Lower leg skin (tissue), 4 donors: ENCODE measurements around the gene ANKRD13A. TPM values are rescaled to one million over a fixed set of nuclear protein-coding genes. Genes with fewer than 3 reads are reported as not detected.
A peak's percentile ranks its signal among the peaks of the same experiment; 100 is the strongest.
"Not testable (repeated sequence)": the region's sequence is repeated elsewhere in the genome, so short reads cannot be mapped to it uniquely, and the experiment has no call there.

Source experiments
- DNase-seq, 2 donors: peaks; one replicate each; pipeline ENCODE4 v3.0.0-alpha.2; 2019; ENCODE audit warnings: low spot score in 2 of 2
- H3K4me3 ChIP-seq: fragments of 200-600 bp; sonication (generic); 2 replicates; pipeline ENCODE4 v1.5.1; 2017; ENCODE audit warnings: mild to moderate bottlenecking, low read depth; ENCODE audit not compliant: poor library complexity, severe bottlenecking
- POLR2A ChIP-seq, 2 donors: fragments of 450-650 bp; IDR thresholded peaks; one replicate each; pipeline ENCODE4 v1.6.1; 2016 to 2017; ENCODE audit warnings: antibody characterized with exemption in 2 of 2, mild to moderate bottlenecking in 1 of 2, moderate library complexity in 1 of 2
- WGBS, 2 donors: methylation state at CpG; one replicate each; pipeline ENCODE4 v1.1.5; 2018; 5-methylcytosine and 5-hydroxymethylcytosine counted together
- intact Hi-C: fragments of 100-400 bp; cut with DNase I; formaldehyde crosslinking; loops from one replicate; pipeline ENCODE4 v1.15.0; 2023; ENCODE audit warnings: low total_unique reads
- total RNA-seq, 4 donors: library from RNA; depleted of rRNA; stranded (reverse); fragments of >200 nt; gene quantifications; one replicate each; pipeline ENCODE4 v1.1.0, GENCODE V29; 2016
- TF ChIP-seq, protein P1 (sequence below), 3 donors: fragments of 450-650 bp; IDR thresholded peaks; one replicate each; pipeline ENCODE4 v1.5.1; 2016; ENCODE audit warnings: antibody characterized with exemption in 3 of 3, mild to moderate bottlenecking in 3 of 3, moderate library complexity in 2 of 3

ANKRD13A gene
- total RNA-seq, 4 donors from 2014 or later = 97.7 to 184 (median 143) TPM

DNA sequence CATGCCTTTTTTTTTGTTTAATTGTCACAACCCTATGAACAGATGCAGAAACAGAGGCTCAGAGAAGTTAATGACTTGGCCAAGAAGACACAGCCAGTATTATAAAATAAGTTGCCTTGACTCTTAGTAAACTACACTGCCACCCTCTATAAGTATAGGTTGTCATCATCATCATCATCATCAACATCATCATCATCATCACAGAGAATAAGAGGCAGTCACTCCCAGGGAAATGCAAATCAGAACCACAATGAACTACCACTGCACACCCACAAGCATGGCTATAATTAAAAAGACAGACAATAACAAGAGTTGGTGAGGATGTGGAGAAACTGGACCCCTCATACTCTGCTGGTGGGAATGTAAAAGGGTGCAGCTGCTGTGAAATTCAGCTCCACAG is 72.3 kb downstream of the ANKRD13A start:
- DNase-seq = no peak
- TF ChIP-seq, protein P1, sequence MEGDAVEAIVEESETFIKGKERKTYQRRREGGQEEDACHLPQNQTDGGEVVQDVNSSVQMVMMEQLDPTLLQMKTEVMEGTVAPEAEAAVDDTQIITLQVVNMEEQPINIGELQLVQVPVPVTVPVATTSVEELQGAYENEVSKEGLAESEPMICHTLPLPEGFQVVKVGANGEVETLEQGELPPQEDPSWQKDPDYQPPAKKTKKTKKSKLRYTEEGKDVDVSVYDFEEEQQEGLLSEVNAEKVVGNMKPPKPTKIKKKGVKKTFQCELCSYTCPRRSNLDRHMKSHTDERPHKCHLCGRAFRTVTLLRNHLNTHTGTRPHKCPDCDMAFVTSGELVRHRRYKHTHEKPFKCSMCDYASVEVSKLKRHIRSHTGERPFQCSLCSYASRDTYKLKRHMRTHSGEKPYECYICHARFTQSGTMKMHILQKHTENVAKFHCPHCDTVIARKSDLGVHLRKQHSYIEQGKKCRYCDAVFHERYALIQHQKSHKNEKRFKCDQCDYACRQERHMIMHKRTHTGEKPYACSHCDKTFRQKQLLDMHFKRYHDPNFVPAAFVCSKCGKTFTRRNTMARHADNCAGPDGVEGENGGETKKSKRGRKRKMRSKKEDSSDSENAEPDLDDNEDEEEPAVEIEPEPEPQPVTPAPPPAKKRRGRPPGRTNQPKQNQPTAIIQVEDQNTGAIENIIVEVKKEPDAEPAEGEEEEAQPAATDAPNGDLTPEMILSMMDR (IDR thresholded peaks at IDR 0.05) = no peak
- TF ChIP-seq POLR2A (IDR thresholded peaks at IDR 0.05) = no peak
- intact Hi-C loops = no loop called here
- no peak overlapping the region for H3K4me3 ChIP-seq

DNA sequence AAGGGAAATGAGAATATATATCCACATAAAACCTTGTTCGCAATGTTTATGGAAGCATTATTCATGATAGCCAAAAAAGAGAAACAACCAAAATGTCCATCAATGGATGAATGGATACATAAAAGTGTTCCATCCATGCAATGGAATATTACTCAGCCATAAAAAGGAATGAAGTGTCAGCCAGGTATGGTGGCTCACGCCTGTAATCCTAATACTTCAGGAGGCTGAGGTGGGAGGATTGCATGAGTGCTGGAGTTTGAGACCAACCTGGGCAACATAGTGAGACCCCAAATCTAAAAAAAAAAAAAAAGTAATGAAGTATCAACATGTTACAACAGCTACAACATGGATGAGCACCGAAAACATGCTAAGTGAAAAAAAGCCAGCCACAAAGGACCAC is 72.7 kb downstream of the ANKRD13A start:
- DNase-seq = no peak
- intact Hi-C loops = no loop called here
- TF ChIP-seq, protein P1 (IDR thresholded peaks at IDR 0.05) = no peak
- no peak for TF ChIP-seq POLR2A (IDR thresholded peaks at IDR 0.05)
- no peak overlapping the region for H3K4me3 ChIP-seq
- whole genome bisulfite sequencing, 2 donors = 94 to 97% methylated on average over 3 of the region's 3 CpGs

DNA sequence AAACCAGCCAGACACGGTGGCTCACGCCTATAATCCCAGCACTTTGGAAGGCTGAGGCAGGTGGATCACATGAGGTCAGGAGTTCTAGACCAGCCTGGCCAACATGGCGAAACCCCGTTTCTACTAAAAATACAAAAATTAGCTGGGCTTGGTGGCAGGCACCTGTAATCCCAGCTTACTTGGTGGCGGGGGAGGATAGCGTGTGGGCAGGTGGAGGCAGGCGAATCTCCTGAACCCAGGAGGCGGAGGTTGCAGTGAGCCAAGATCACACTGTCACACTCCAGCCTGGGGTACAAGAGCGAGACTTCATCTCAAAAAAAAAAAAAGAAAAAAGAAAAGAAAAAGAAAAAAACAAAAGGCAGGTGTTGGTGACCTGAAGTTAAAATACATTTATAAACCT is 73.4 kb downstream of the ANKRD13A start:
- H3K4me3 ChIP-seq, DNase-seq, intact Hi-C loops: not testable (repeated sequence)
- WGBS, 2 donors = 54 to 69% methylated on average over 9 of the region's 9 CpGs

DNA sequence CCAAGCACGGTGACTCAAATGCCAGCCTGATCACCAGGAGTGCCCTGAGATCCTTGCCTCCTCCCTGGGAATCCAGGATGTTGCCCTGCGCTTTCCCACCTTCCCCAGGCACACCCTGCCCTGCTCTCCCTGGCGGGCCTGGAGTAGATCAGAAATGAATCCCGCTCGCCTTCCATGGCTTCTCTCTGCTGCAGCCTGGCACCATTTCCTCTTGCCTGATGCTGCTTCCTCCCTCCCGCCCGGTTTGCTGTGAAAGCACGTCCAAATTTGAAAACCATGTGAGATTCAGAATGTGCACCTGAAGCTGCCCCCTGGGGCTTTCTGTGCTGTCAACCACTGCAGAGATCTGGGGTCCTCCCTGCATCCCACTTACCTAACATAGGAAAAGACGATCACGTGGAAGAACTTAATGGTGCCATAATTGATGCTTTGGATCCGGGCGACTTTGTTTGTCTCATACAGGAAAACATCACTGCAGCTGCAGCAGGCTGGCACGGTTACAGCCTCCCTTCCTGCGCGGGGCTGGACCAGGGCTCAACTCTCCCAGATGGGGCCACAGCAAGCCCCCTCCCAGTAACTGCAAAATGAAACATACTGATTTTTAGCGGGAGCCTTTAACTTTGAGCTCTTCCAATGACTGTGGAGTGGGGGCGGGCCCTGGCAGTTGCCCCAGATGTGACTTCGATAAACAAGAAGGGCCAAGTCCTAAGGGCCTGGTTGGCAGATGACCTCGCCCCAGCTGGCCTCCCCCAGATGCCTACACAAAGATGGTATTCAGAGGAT is 74.0 kb downstream of the ANKRD13A start:
- peak overlapping the region; percentile 21 for H3K4me3 ChIP-seq
- whole genome bisulfite sequencing, 2 donors = 6 to 11% methylated on average over 19 of the region's 19 CpGs
- no peak for TF ChIP-seq POLR2A (IDR thresholded peaks at IDR 0.05)
- TF ChIP-seq, protein P1 (IDR thresholded peaks at IDR 0.05) = no peak
- intact Hi-C loops = no loop called here
- peak; percentile 25 to 87 for DNase-seq

DNA sequence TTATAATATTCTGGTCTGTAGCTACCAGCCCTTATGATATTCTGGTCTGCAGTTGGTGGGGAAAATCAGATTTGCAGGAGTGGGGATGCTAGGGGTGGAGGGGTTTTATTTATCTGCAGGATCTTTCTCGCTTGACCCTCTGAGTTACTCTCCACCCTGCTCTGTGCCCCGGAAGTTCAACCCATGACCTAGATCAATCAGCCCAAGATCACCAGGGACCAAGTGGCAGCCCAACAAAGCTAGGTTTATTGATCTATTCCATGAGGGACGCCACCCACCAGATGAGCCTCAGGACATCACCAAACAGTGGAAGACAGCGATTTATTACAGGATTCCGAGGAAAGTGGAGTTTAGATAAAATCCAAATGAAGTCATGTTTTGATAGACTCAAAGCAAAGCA is 74.9 kb downstream of the ANKRD13A start:
- no peak for TF ChIP-seq POLR2A (IDR thresholded peaks at IDR 0.05)
- TF ChIP-seq, protein P1 (IDR thresholded peaks at IDR 0.05) = no peak
- WGBS, 2 donors = 76 to 79% methylated on average over 5 of the region's 5 CpGs
- intact Hi-C loops = no loop called here
- DNase-seq = no peak
- no peak overlapping the region for H3K4me3 ChIP-seq

DNA sequence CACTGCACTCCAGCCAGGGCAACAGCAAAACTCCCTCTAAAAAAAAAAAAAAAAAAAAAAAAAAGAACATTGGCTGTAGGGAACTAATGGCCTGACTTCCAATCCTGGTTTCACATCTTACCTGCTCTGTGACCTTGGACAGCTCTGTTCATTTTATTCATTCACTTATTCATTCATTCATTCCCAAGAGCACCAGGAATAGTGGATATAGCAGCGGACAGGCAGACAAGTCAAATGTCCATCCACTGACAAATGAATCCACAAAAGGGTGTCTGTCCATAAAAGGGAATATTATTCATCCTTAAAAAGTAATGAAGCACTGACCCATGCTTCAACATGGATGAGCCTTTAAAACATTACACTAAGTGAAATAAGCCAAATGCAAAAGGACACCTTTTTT is 76.7 kb downstream of the ANKRD13A start:
- TF ChIP-seq, protein P1 (IDR thresholded peaks at IDR 0.05) = no peak
- no peak for TF ChIP-seq POLR2A (IDR thresholded peaks at IDR 0.05)
- DNase-seq = no peak
- intact Hi-C loops = no loop called here
- WGBS, 2 donors = 90 to 100% methylated on average over 1 of the region's 1 CpG
- no peak overlapping the region for H3K4me3 ChIP-seq
